Adipose tissue (tissue), 3 donors: ENCODE measurements around the gene TAF5L. TPM values are rescaled to one million over a fixed set of nuclear protein-coding genes. Genes with fewer than 3 reads are reported as not detected.
"Not testable (repeated sequence)": the region's sequence is repeated elsewhere in the genome, so short reads cannot be mapped to it uniquely, and the experiment has no call there.

ENCODE experiments used
- H3K27ac ChIP-seq: one replicate; pipeline ENCODE4 v1.5.1; 2013; ENCODE audit warnings: low read depth, low read length
- WGBS, 3 donors: extraction: QIAGEN DNeasy Blood & Tissue Kit; methylation state at CpG; one replicate each; pipeline ENCODE4 v1.1.7; 2013; 5-methylcytosine and 5-hydroxymethylcytosine counted together
- polyA plus RNA-seq, 3 donors: library from polyadenylated mRNA; stranded (reverse); fragments of 200-250 nt; gene quantifications; one replicate each; pipeline ENCODE4 v1.2.3, GENCODE V29; 2013
- donor health status: healthy with polysubstance abuse.
- donor health status: Bipolar disorder and iron deficiency.
- donor health status: healthy.

TAF5L gene
- polyA plus RNA-seq, 3 donors: 4.8 to 19.3 (median 11.2) TPM

- WGBS, 3 donors: 90 to 95% (median 92%) methylated on average over 5 of the region's 5 CpGs
- no peak overlapping the region for H3K27ac ChIP-seq
Observed at GRCh38 chr1:229619614-229620013, 6.3 kb downstream of the TAF5L start.

- no peak overlapping the region for H3K27ac ChIP-seq
Observed at GRCh38 chr1:229619002-229619401, 6.9 kb downstream of the TAF5L start.

- 75 to 89% (median 88%) methylated on average over 11 of the region's 11 CpGs for WGBS, 3 donors
- no peak overlapping the region for H3K27ac ChIP-seq
Observed at GRCh38 chr1:229617351-229618100, 8.4 kb downstream of the TAF5L start.

- H3K27ac ChIP-seq: no peak overlapping the region
- 93 to 96% (median 94%) methylated on average over 2 of the region's 2 CpGs for WGBS, 3 donors
Observed at GRCh38 chr1:229614701-229615100, 11.2 kb downstream of the TAF5L start.

GRCh38 chr1:229613938-229614337 lies 12.0 kb downstream of the TAF5L start:
- no peak overlapping the region for H3K27ac ChIP-seq
- 75 to 87% (median 79%) methylated on average over 5 of the region's 5 CpGs for WGBS, 3 donors

GRCh38 chr1:229608590-229608989 lies 17.3 kb downstream of the TAF5L start:
- WGBS, 3 donors: 90 to 98% (median 98%) methylated on average over 2 of the region's 2 CpGs
- no peak overlapping the region for H3K27ac ChIP-seq

- H3K27ac ChIP-seq: no peak overlapping the region
- 91 to 92% (median 91%) methylated on average over 2 of the region's 2 CpGs for WGBS, 3 donors
Observed at GRCh38 chr1:229607370-229607769, 18.6 kb downstream of the TAF5L start.

- no peak overlapping the region for H3K27ac ChIP-seq
- 87 to 91% (median 88%) methylated on average over 7 of the region's 7 CpGs for WGBS, 3 donors
Observed at GRCh38 chr1:229603371-229604005, 22.4 kb downstream of the TAF5L start.

GRCh38 chr1:229600229-229600628 lies 25.7 kb downstream of the TAF5L start:
- H3K27ac ChIP-seq: no peak overlapping the region
- WGBS, 3 donors: 93 to 94% (median 94%) methylated on average over 5 of the region's 5 CpGs

- 86 to 94% (median 87%) methylated on average over 3 of the region's 3 CpGs for WGBS, 3 donors
- H3K27ac ChIP-seq: no peak overlapping the region
Observed at GRCh38 chr1:229599218-229599954, 26.5 kb downstream of the TAF5L start.

GRCh38 chr1:229597877-229598276 lies 28.0 kb downstream of the TAF5L start:
- 62 to 90% (median 65%) methylated on average over 3 of the region's 3 CpGs for WGBS, 3 donors

GRCh38 chr1:229596925-229597699 lies 28.8 kb downstream of the TAF5L start:
- no peak overlapping the region for H3K27ac ChIP-seq
- WGBS, 3 donors: 50 to 75% (median 61%) methylated on average over 7 of the region's 7 CpGs

More at GRCh38 chr1:229597877-229598276, 28.0 kb downstream of the TAF5L start:
- H3K27ac ChIP-seq: no peak overlapping the region

GRCh38 chr1:229595876-229596275 lies 30.0 kb downstream of the TAF5L start:
- H3K27ac ChIP-seq: not testable (repeated sequence)
- 96 to 99% (median 97%) methylated on average over 6 to 7 of the region's 7 CpGs for WGBS, 3 donors

- 96 to 97% (median 97%) methylated on average over 34 of the region's 34 CpGs for WGBS, 3 donors
- no peak overlapping the region for H3K27ac ChIP-seq
Observed at GRCh38 chr1:229594227-229595008, 31.5 kb downstream of the TAF5L start.

GRCh38 chr1:229593800-229594199 lies 32.1 kb downstream of the TAF5L start:
- WGBS, 3 donors: 87 to 98% (median 93%) methylated on average over 12 of the region's 12 CpGs
- H3K27ac ChIP-seq: no peak overlapping the region

GRCh38 chr1:229590119-229590518 lies 35.8 kb downstream of the TAF5L start:
- H3K27ac ChIP-seq: no peak overlapping the region

GRCh38 chr1:229585338-229585737 lies 40.6 kb downstream of the TAF5L start:
- no peak overlapping the region for H3K27ac ChIP-seq
- WGBS, 3 donors: 58 to 83% (median 64%) methylated on average over 2 of the region's 2 CpGs

More at GRCh38 chr1:229590119-229590518, 35.8 kb downstream of the TAF5L start:
- WGBS, 3 donors: 95 to 98% (median 98%) methylated on average over 5 of the region's 5 CpGs

GRCh38 chr1:229582715-229583114 lies 43.2 kb downstream of the TAF5L start:
- no peak overlapping the region for H3K27ac ChIP-seq
- 95 to 99% (median 96%) methylated on average over 4 of the region's 4 CpGs for WGBS, 3 donors
